H9 (cell line): Measurements from ENCODE around the gene ATG4D. TPM values are rescaled to one million over a fixed set of nuclear protein-coding genes. Genes with fewer than 3 reads are reported as not detected.

Experiments
- DNase-seq: peaks from one replicate; pipeline ENCODE4 v3.0.0-alpha.2; 2017
- H2AFZ ChIP-seq: one replicate; pipeline ENCODE4 v1.6.1; 2013; ENCODE audit warnings: mild to moderate bottlenecking, low read length, control low read depth, moderate library complexity
- H2AK5ac ChIP-seq: 2 replicates; pipeline ENCODE4 v1.6.1; 2013; ENCODE audit warnings: low read length, control low read depth, mixed read lengths; ENCODE audit not compliant: insufficient read length
- H2BK120ac ChIP-seq: one replicate; pipeline ENCODE4 v1.6.1; 2013; ENCODE audit warnings: low read depth, mild to moderate bottlenecking, low read length, control low read depth, inconsistent platforms; ENCODE audit not compliant: poor library complexity, severe bottlenecking
- H2BK12ac ChIP-seq: 2 replicates; pipeline ENCODE4 v1.6.1; 2013; ENCODE audit warnings: low read length, control low read depth, mixed read lengths, low read depth; ENCODE audit not compliant: insufficient read length
- H2BK15ac ChIP-seq: 2 replicates; pipeline ENCODE4 v1.6.1; 2013; ENCODE audit warnings: low read depth, low read length, control low read depth
- H2BK20ac ChIP-seq: one replicate; pipeline ENCODE4 v1.6.1; 2013; ENCODE audit warnings: low read depth, mild to moderate bottlenecking, low read length, control low read depth, inconsistent platforms; ENCODE audit not compliant: poor library complexity, severe bottlenecking
- H2BK5ac ChIP-seq: 2 replicates; pipeline ENCODE4 v1.6.1; 2013; ENCODE audit warnings: low read length, control low read depth, mixed read lengths; ENCODE audit not compliant: insufficient read length
- H3K14ac ChIP-seq: 2 replicates; pipeline ENCODE4 v1.6.1; 2013; ENCODE audit warnings: low read length, control low read depth; ENCODE audit not compliant: insufficient read depth
- H3K18ac ChIP-seq: 2 replicates; pipeline ENCODE4 v1.6.1; 2013; ENCODE audit warnings: low read depth, mild to moderate bottlenecking, mixed read lengths, low read length, control low read depth; ENCODE audit not compliant: insufficient read length
- H3K23ac ChIP-seq: 2 replicates; pipeline ENCODE4 v1.6.1; 2013; ENCODE audit warnings: low read length, control low read depth, mixed read lengths, low read depth; ENCODE audit not compliant: insufficient read length
- H3K23me2 ChIP-seq: 2 replicates; pipeline ENCODE4 v1.6.1; 2013; ENCODE audit warnings: low read depth, mild to moderate bottlenecking, mixed read lengths, low read length, control low read depth; ENCODE audit not compliant: insufficient read length, poor library complexity, severe bottlenecking
- H3K27ac ChIP-seq: 2 replicates; pipeline ENCODE4 v1.5.1; 2013; ENCODE audit warnings: low read length, control low read depth, mixed read lengths, low read depth; ENCODE audit not compliant: insufficient read length
- H3K27me3 ChIP-seq: 2 replicates; pipeline ENCODE4 v1.6.1; 2013; ENCODE audit warnings: low read length, control low read depth, inconsistent platforms; ENCODE audit not compliant: insufficient read depth
- H3K4ac ChIP-seq: 2 replicates; pipeline ENCODE4 v1.6.1; 2013; ENCODE audit warnings: low read depth, mild to moderate bottlenecking, control low read depth, inconsistent platforms, low read length, moderate library complexity
- H3K4me1 ChIP-seq: 2 replicates; pipeline ENCODE4 v1.6.1; 2013; ENCODE audit warnings: low read length, control low read depth, inconsistent platforms; ENCODE audit not compliant: insufficient read depth
- H3K4me2 ChIP-seq: 2 replicates; pipeline ENCODE4 v1.6.1; 2013; ENCODE audit warnings: low read length, control low read depth, mixed read lengths; ENCODE audit not compliant: insufficient read length, insufficient read depth
- H3K56ac ChIP-seq: 2 replicates; pipeline ENCODE4 v1.6.1; 2013; ENCODE audit warnings: low read depth, mild to moderate bottlenecking, mixed read lengths, low read length, control low read depth; ENCODE audit not compliant: insufficient read length
- H3K79me1 ChIP-seq: 2 replicates; pipeline ENCODE4 v1.6.1; 2013; ENCODE audit warnings: low read depth, mild to moderate bottlenecking, moderate library complexity, low read length, control low read depth, inconsistent platforms; ENCODE audit not compliant: insufficient read depth, poor library complexity, severe bottlenecking
- H3K79me2 ChIP-seq: 2 replicates; pipeline ENCODE4 v1.6.1; 2013; ENCODE audit warnings: low read length, control low read depth, inconsistent platforms; ENCODE audit not compliant: insufficient read depth
- H3K9ac ChIP-seq: 2 replicates; pipeline ENCODE4 v1.6.1; 2013; ENCODE audit warnings: low read length, control low read depth, mixed read lengths; ENCODE audit not compliant: insufficient read length; ENCODE audit errors: extremely low read depth
- H3K9me3 ChIP-seq: one replicate; pipeline ENCODE4 v1.6.1; 2013; ENCODE audit warnings: low read depth, low read length, inconsistent platforms; ENCODE audit not compliant: control insufficient read depth
- H3T11ph ChIP-seq: one replicate; pipeline ENCODE4 v1.6.1; 2013; ENCODE audit warnings: mild to moderate bottlenecking, low read length, control low read depth, inconsistent platforms
- H4K20me1 ChIP-seq: one replicate; pipeline ENCODE4 v1.6.1; 2013; ENCODE audit not compliant: control insufficient read depth, insufficient read length, insufficient read depth
- H4K5ac ChIP-seq: 2 replicates; pipeline ENCODE4 v1.6.1; 2013; ENCODE audit warnings: low read depth, mild to moderate bottlenecking, mixed read lengths, low read length, control low read depth; ENCODE audit not compliant: insufficient read length
- H4K8ac ChIP-seq: replicated peaks from 2 replicates; pipeline ENCODE4 v1.6.1; 2013; ENCODE audit warnings: low read length, control low read depth, mixed read lengths, low read depth; ENCODE audit not compliant: insufficient read length
- H4K91ac ChIP-seq: 2 replicates; pipeline ENCODE4 v1.6.1; 2013; ENCODE audit warnings: low read depth, mild to moderate bottlenecking, moderate library complexity, mixed read lengths, low read length, control low read depth; ENCODE audit not compliant: insufficient read length
- H3K27ac Mint-ChIP-seq, 3 experiments: 2 replicates in 2 of 3; 3 replicates in 1 of 3; pipeline ENCODE4 v1.8.0; 2020 to 2021; ENCODE audit warnings: mixed read lengths in 3 of 3, mild to moderate bottlenecking in 1 of 3, moderate library complexity in 1 of 3
- H3K27me3 Mint-ChIP-seq: 2 replicates; pipeline ENCODE4 v1.8.0; 2021; ENCODE audit warnings: low read depth, mild to moderate bottlenecking, moderate library complexity, mixed read lengths
- H3K36me3 Mint-ChIP-seq, 3 experiments: 2 replicates in 2 of 3; 3 replicates in 1 of 3; pipeline ENCODE4 v1.8.0; 2020 to 2021; ENCODE audit warnings: low read depth in 3 of 3, mixed read lengths in 3 of 3; ENCODE audit not compliant: insufficient read depth in 1 of 3
- H3K4me1 Mint-ChIP-seq, 2 experiments: 2 replicates each; pipeline ENCODE4 v1.8.0; 2020; ENCODE audit warnings: mixed read lengths in 2 of 2
- H3K4me3 Mint-ChIP-seq, 2 experiments: 2 replicates in 1 of 2; 3 replicates in 1 of 2; pipeline ENCODE4 v1.8.0; 2020 to 2021; ENCODE audit warnings: mild to moderate bottlenecking in 2 of 2, mixed read lengths in 2 of 2, moderate library complexity in 1 of 2
- H3K9me3 Mint-ChIP-seq, 2 experiments: 2 replicates in 1 of 2; 3 replicates in 1 of 2; pipeline ENCODE4 v1.8.0; 2020; ENCODE audit warnings: mild to moderate bottlenecking in 2 of 2, mixed read lengths in 2 of 2, moderate library complexity in 1 of 2
- CTCF ChIP-seq: fragments of 200-600 bp; sonication (generic); conservative IDR thresholded peaks from 3 replicates; pipeline ENCODE4 v1.8.0; 2021; ENCODE audit warnings: antibody characterized with exemption, mild to moderate bottlenecking
- WGBS: extraction: QIAGEN DNeasy Blood & Tissue Kit; methylation state at CpG from one replicate; pipeline ENCODE4 v1.1.7; 2013; ENCODE audit warnings: missing lambda C conversion rate, low lambda C conversion rate, mixed read lengths; ENCODE audit not compliant: insufficient read length; ENCODE audit errors: extremely low coverage; 5-methylcytosine and 5-hydroxymethylcytosine counted together
- total RNA-seq: library from RNA; stranded (reverse); gene quantifications from 2 replicates; pipeline ENCODE4 v1.2.1, GENCODE V29; 2021

The ATG4D gene
- total RNA-seq, 1 experiment from 2014 or later = 55.8 TPM

- Mint-ChIP-seq H3K27ac (no peak overlapping the region), H3K9me3 (no peaks in the 10 kb centered on the region), H3K27me3 (peaks cover 20% of the 10 kb centered on the region), H3K4me3 (peak overlapping the region; percentile 11 to 70), H3K4me1 (peaks cover 19 to 29% of the 10 kb centered on the region in 2 experiments), H3K36me3 (no peaks in the 10 kb centered on the region)
- Histone ChIP-seq H3K4ac (no peak overlapping the region), H4K91ac (no peak overlapping the region), H3K79me1 (no peaks in the 10 kb centered on the region), H2AK5ac (no peak overlapping the region), H2BK12ac (no peak overlapping the region), H3K23ac (no peak overlapping the region), H3K14ac (no peak overlapping the region), H3K4me1 (no peaks in the 10 kb centered on the region; the same call in 1 of the 2 replicates), H2AFZ (no peak overlapping the region), H4K8ac (no peak overlapping the region), H3K79me2 (no peaks in the 10 kb centered on the region), H4K20me1 (no peaks in the 10 kb centered on the region), H3T11ph (no peak overlapping the region), H2BK5ac (no peak overlapping the region), H3K27ac (no peak overlapping the region), H3K23me2 (peaks cover 16% of the 10 kb centered on the region), H2BK15ac (no peak overlapping the region), H3K4me2 (no peak overlapping the region), H2BK120ac (no peak overlapping the region), H3K18ac (no peak overlapping the region), H3K56ac (no peak overlapping the region), H3K9ac (no peak overlapping the region), H3K9me3 (no peaks in the 10 kb centered on the region), H2BK20ac (no peak overlapping the region), H3K27me3 (peaks cover 2% of the 10 kb centered on the region; the same call in 1 of the 2 replicates), H4K5ac (no peak overlapping the region)
- TF ChIP-seq CTCF = no peak
- no CpG with 5 or more reads among the region's 7 CpGs for WGBS
- no peak for DNase-seq
These were observed 24.3 kb upstream of the ATG4D start for GRCh38 chr19:10519421-10519820.
